ENCODE data around the gene RNF39.
"Not testable (repeated sequence)": the region's sequence is repeated elsewhere in the genome, so short reads cannot be mapped to it uniquely, and the experiment has no call there.

RNF39 gene

GRCh38 chr6:30075094-30075789, at the start of gene RNF39:
Gene RNF39 (minus strand): TSS chr6:30075769. CDS start chr6:30075585, 184 bp downstream.
- peak; percentile 24 for DNase-seq

- DNase-seq: no peak
Measured at GRCh38 chr6:30122515-30122914, 46.9 kb upstream of the RNF39 start.

- no peak for DNase-seq
Measured at GRCh38 chr6:30121446-30122366, 46.1 kb upstream of the RNF39 start.

GRCh38 chr6:30118691-30119090, 43.1 kb upstream of the RNF39 start:
- DNase-seq: not testable (repeated sequence)

GRCh38 chr6:30116724-30117123, 41.2 kb upstream of the RNF39 start:
- no peak for DNase-seq

GRCh38 chr6:30113841-30114240, 38.3 kb upstream of the RNF39 start:
- DNase-seq: no peak

- DNase-seq: no peak
Measured at GRCh38 chr6:30113003-30113759, 37.6 kb upstream of the RNF39 start, which contains the start of gene TRIM31. Gene TRIM31 (minus strand): TSS chr6:30113090. CDS start chr6:30112805, 285 bp downstream.

GRCh38 chr6:30112402-30112994, 36.9 kb upstream of the RNF39 start:
- no peak for DNase-seq

- no peak for DNase-seq
Measured at GRCh38 chr6:30111266-30111856, 35.8 kb upstream of the RNF39 start.

- no peak for DNase-seq
Measured at GRCh38 chr6:30104661-30105060, 29.1 kb upstream of the RNF39 start.

- no peak for DNase-seq
Measured at GRCh38 chr6:30103872-30104179, 28.3 kb upstream of the RNF39 start.

GRCh38 chr6:30102970-30103871, 27.7 kb upstream of the RNF39 start:
- peak; percentile 88 for DNase-seq

- DNase-seq: peak; percentile 7
Measured at GRCh38 chr6:30102414-30102969, 26.9 kb upstream of the RNF39 start.

GRCh38 chr6:30101444-30102413, 26.2 kb upstream of the RNF39 start:
- DNase-seq: peak; percentile 73

- peak; percentile 8 for DNase-seq
Measured at GRCh38 chr6:30100585-30101443, 25.2 kb upstream of the RNF39 start.

GRCh38 chr6:30100154-30100553, 24.6 kb upstream of the RNF39 start:
- no peak for DNase-seq

- no peak for DNase-seq
Measured at GRCh38 chr6:30097902-30098768, 22.6 kb upstream of the RNF39 start.

- no peak for DNase-seq
Measured at GRCh38 chr6:30096829-30097228, 21.3 kb upstream of the RNF39 start.
